Right ventricle myocardium superior (tissue), 1 donor: ENCODE results near the gene CARNS1. TPM values are rescaled to one million over a fixed set of nuclear protein-coding genes. Genes with fewer than 3 reads are reported as not detected.

ENCODE experiments used
- ATAC-seq: fragments of 200-7000 bp; cut with Tn5 transposase; one replicate; pipeline ENCODE4 v1.9.1; 2020; ENCODE audit warnings: mild to moderate bottlenecking; ENCODE audit not compliant: poor library complexity
- DNase-seq: peaks from one replicate; pipeline ENCODE4 v3.0.0-alpha.2; 2020
- intact Hi-C: fragments of 100-400 bp; cut with DNase I; formaldehyde crosslinking; loops from one replicate; pipeline ENCODE4 v1.11.2; 2022
- total RNA-seq: library from RNA; stranded (reverse); fragmentation: NEBNext Ultra II Directional; extraction: Animal tissue kit (Norgen Biotek cat#: 25700); gene quantifications from one replicate; pipeline ENCODE4 v1.2.1, GENCODE V29; 2021
- donor health status: DM: no; HTN: yes; CAD: no; lungs with severe emphysema.

The CARNS1 gene
- total RNA-seq, 1 donor from 2014 or later: 15.0 TPM

GRCh38 chr11:67375320-67376055 is 40.0 kb upstream of the CARNS1 start:
- ATAC-seq: no peak
- DNase-seq: no peak
- intact Hi-C loops: no loop called here

- no peak for DNase-seq
- ATAC-seq: no peak
- intact Hi-C loops: no loop called here
Measured at GRCh38 chr11:67376063-67376820, 39.2 kb upstream of the CARNS1 start.

- DNase-seq (no peak), ATAC-seq (no peak)
- intact Hi-C loops: no loop called here
Measured at GRCh38 chr11:67376873-67377808, 38.3 kb upstream of the CARNS1 start.

- no peak for ATAC-seq
- DNase-seq: no peak
- intact Hi-C loops: no loop called here
Measured at GRCh38 chr11:67378544-67378943, 36.9 kb upstream of the CARNS1 start.

GRCh38 chr11:67379061-67380058 is 36.1 kb upstream of the CARNS1 start:
- no peak for DNase-seq
- no peak for ATAC-seq
- intact Hi-C loops: loop anchor here (5.0 kb wide), 1 partner anchor 32 kb away; no protein-coding TSS in a partner anchor

- intact Hi-C loops: loop anchor here (5.0 kb wide), 1 partner anchor 34 kb away; no protein-coding TSS in a partner anchor
- DNase-seq (no peak), ATAC-seq (no peak)
Measured at GRCh38 chr11:67381244-67381972, 34.1 kb upstream of the CARNS1 start.

- DNase-seq: peak; percentile 88
- intact Hi-C loops: loop anchor here (2.0 to 5.0 kb wide), 2 partner anchors 26 to 35 kb away; no protein-coding TSS in a partner anchor
Measured at GRCh38 chr11:67382276-67383136, 33.0 kb upstream of the CARNS1 start.

GRCh38 chr11:67384851-67385366 is 30.6 kb upstream of the CARNS1 start:
- intact Hi-C loops: loop anchor here (5.0 kb wide), 1 partner anchor 38 kb away; no protein-coding TSS in a partner anchor

More at GRCh38 chr11:67382276-67383136, 33.0 kb upstream of the CARNS1 start:
- ATAC-seq: peak; percentile 89

GRCh38 chr11:67387069-67387468 is 28.4 kb upstream of the CARNS1 start:
- DNase-seq (no peak), ATAC-seq (no peak)
- intact Hi-C loops: no loop called here

More at GRCh38 chr11:67384851-67385366, 30.6 kb upstream of the CARNS1 start:
- DNase-seq (no peak), ATAC-seq (peak; percentile 13)

- ATAC-seq (no peak), DNase-seq (no peak)
- intact Hi-C loops: no loop called here
Measured at GRCh38 chr11:67387518-67387917, 28.0 kb upstream of the CARNS1 start.

GRCh38 chr11:67389477-67389876 is 26.0 kb upstream of the CARNS1 start:
- peak; percentile 61 for DNase-seq
- intact Hi-C loops: no loop called here

GRCh38 chr11:67390947-67391303 is 24.6 kb upstream of the CARNS1 start:
- ATAC-seq: no peak
- no peak for DNase-seq
- intact Hi-C loops: loop anchor here (5.0 kb wide), 1 partner anchor 116 kb away; the partner anchor contains the start of genes CDK2AP2 and PITPNM1

More at GRCh38 chr11:67389477-67389876, 26.0 kb upstream of the CARNS1 start:
- peak; percentile 21 for ATAC-seq

- DNase-seq (peak; percentile 98), ATAC-seq (peak; percentile 93)
- intact Hi-C loops: loop anchor here (5.0 kb wide), 1 partner anchor 116 kb away; the partner anchor contains the start of genes CDK2AP2 and PITPNM1
Measured at GRCh38 chr11:67391304-67392182, 23.9 kb upstream of the CARNS1 start, which contains the start of gene RAD9A. Gene RAD9A (plus strand): TSS chr11:67391986. CDS start chr11:67392045, 59 bp downstream.

- intact Hi-C loops: loop anchor here (5.0 kb wide), 1 partner anchor 115 kb away; the partner anchor contains the start of genes CDK2AP2 and PITPNM1
- no peak for ATAC-seq
- no peak for DNase-seq
Measured at GRCh38 chr11:67392183-67392715, 23.2 kb upstream of the CARNS1 start.
